Measurements from ENCODE around the gene SLC6A13. TPM values are rescaled to one million over a fixed set of nuclear protein-coding genes. Genes with fewer than 3 reads are reported as not detected.

SLC6A13 gene
- total and polyA plus RNA-seq, 2 donors (not counting 3 experiments of a cell fraction or from before 2014, with no cell fraction given): 0.14 TPM; not detected in 1

DNA sequence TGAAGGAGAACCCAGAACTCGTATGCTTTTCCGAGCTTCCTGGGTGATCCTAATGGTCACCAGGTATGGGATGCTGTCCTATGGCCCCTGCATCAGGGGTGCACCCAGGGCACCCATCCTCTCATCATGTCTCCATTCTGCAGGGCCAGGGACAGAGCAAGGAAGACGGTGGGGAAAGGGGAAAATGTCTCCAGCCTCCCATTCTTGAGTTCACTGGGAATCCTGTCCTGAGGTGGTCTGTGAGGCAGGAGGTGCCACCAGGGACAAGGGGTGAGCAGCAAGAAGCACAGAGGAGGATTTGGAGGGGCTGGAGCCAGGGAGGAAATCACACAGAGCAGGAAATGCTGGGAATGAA is 33.8 kb downstream of the SLC6A13 start:
- FAIRE-seq: no peak
- CTCF ChIA-PET: no interaction called here
- H3K27me3 ChIP-seq (ENCODE audit: control insufficient read depth in 2 of 2, insufficient read depth in 2 of 2, low read length in 2 of 2): peaks cover 2 to 3% of the 10 kb centered on the region in 2 experiments
- dilution Hi-C loops (cut with MboI; ENCODE audit: extremely low pct_ligation_motif_present, low sequenced_read_pairs) (no loop called here), intact Hi-C loops (cut with micrococcal nuclease) (no loop called here)
- no peak overlapping the region for H3K4me2 ChIP-seq (ENCODE audit: insufficient read depth, low read length)
- H3K9ac ChIP-seq (replicated peaks; ENCODE audit: extremely low read depth, insufficient read depth, low read length): no peak overlapping the region
- H3K4me1 ChIP-seq (ENCODE audit: control insufficient read depth, extremely low read depth, insufficient read depth, low read length): no peaks in the 10 kb centered on the region
- POLR2A ChIA-PET: no interaction called here
- no peaks in the 10 kb centered on the region for H3K36me3 ChIP-seq (ENCODE audit: control insufficient read depth in 2 of 2, extremely low read depth in 1 of 2, insufficient read depth in 2 of 2, low read length in 2 of 2)
- TF ChIP-seq FOS (IDR thresholded peaks at IDR 0.05; ENCODE audit: borderline replicate concordance, insufficient read depth, low read length) (no peak), POLR2A (IDR thresholded peaks at IDR 0.05; ENCODE audit: low read depth, low read length) (no peak), JUN (IDR thresholded peaks at IDR 0.05; ENCODE audit: borderline replicate concordance, insufficient read depth, insufficient read length, low read depth) (no peak), GATA2 (IDR thresholded peaks at IDR 0.05; ENCODE audit: insufficient read depth, insufficient read length, low read depth, low read length) (no peak), POLR2AphosphoS5 (IDR thresholded peaks at IDR 0.05; ENCODE audit: insufficient read depth, low read depth, low read length) (no peak)
- TF ChIP-seq, protein P1, sequence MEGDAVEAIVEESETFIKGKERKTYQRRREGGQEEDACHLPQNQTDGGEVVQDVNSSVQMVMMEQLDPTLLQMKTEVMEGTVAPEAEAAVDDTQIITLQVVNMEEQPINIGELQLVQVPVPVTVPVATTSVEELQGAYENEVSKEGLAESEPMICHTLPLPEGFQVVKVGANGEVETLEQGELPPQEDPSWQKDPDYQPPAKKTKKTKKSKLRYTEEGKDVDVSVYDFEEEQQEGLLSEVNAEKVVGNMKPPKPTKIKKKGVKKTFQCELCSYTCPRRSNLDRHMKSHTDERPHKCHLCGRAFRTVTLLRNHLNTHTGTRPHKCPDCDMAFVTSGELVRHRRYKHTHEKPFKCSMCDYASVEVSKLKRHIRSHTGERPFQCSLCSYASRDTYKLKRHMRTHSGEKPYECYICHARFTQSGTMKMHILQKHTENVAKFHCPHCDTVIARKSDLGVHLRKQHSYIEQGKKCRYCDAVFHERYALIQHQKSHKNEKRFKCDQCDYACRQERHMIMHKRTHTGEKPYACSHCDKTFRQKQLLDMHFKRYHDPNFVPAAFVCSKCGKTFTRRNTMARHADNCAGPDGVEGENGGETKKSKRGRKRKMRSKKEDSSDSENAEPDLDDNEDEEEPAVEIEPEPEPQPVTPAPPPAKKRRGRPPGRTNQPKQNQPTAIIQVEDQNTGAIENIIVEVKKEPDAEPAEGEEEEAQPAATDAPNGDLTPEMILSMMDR (IDR thresholded peaks at IDR 0.05; ENCODE audit: extremely low read depth in 1 of 2, insufficient read depth in 1 of 2, low read depth in 1 of 2, low read length in 2 of 2): no peak
- no peak overlapping the region for H3K4me3 ChIP-seq (replicated peaks in 1 of 3; ENCODE audit: insufficient read depth in 1 of 3, low read depth in 1 of 3, low read length in 3 of 3)
- no peaks in the 10 kb centered on the region for H4K20me1 ChIP-seq (replicated peaks; ENCODE audit: control insufficient read depth, extremely low read depth, insufficient read depth, low read length)
- H3K79me2 ChIP-seq (ENCODE audit: control insufficient read depth, insufficient read depth, low read length): no peaks in the 10 kb centered on the region
- no peak overlapping the region for H2AFZ ChIP-seq (ENCODE audit: low read depth, low read length)
- no peaks in the 10 kb centered on the region for H3K9me1 ChIP-seq (replicated peaks; ENCODE audit: control insufficient read depth, extremely low read depth, insufficient read depth, low read length)
- H3K27ac ChIP-seq (ENCODE audit: insufficient read depth, low read depth, low read length): no peak overlapping the region
- H3K9me3 ChIP-seq (replicated peaks; ENCODE audit: control insufficient read depth, insufficient read depth, low read length): no peaks in the 10 kb centered on the region
- no TSS peak for BruUV-seq (replicated peaks)
- no peak for DNase-seq (ENCODE audit: low read depth, low spot score)

Measured in endothelial cell of umbilical vein (primary cell).